HEK293 (cell line): Measurements from ENCODE around the gene SFSWAP.

Experiments used
- CTCF ChIA-PET: fragments of 350-600 bp; formaldehyde crosslinking; extraction: SDS; loops from one replicate; lab custom pipeline; 2021; ENCODE audit warnings: antibody characterized with exemption; lab: Yijun Ruan, JAX
- POLR2A ChIA-PET: fragments of 300-600 bp; formaldehyde crosslinking; extraction: SDS; loops from one replicate; lab custom pipeline; 2020; ENCODE audit warnings: antibody characterized with exemption, inconsistent platforms; lab: Yijun Ruan, JAX
- H3K27ac ChIP-seq: fragments of 200-500 bp; sonication (Bioruptor generic); 2 replicates; pipeline ENCODE4 v1.5.1; 2014; ENCODE audit warnings: low read depth, low read length, control low read depth, inconsistent platforms; ENCODE audit errors: extremely low read depth
- H3K36me3 ChIP-seq, 2 experiments: fragments of 200-500 bp in 1 of 2; sonication (Bioruptor generic) in 1 of 2; 1 replicate in 1 of 2; 2 replicates in 1 of 2; pipeline ENCODE4 v1.5.1; 2014 to 2017; ENCODE audit warnings: inconsistent platforms in 2 of 2, low read length in 2 of 2; ENCODE audit not compliant: control insufficient read depth in 2 of 2, insufficient read depth in 1 of 2
- H3K4me1 ChIP-seq: fragments of 200-500 bp; sonication (Bioruptor generic); 2 replicates; pipeline ENCODE4 v1.5.1; 2014; ENCODE audit warnings: mild to moderate bottlenecking, low read length, inconsistent platforms; ENCODE audit not compliant: control insufficient read depth, insufficient read depth
- H3K4me3 ChIP-seq: 2 replicates; pipeline ENCODE4 v1.5.1; 2011; ENCODE audit warnings: low read depth, mild to moderate bottlenecking, control low read depth, low read length, moderate library complexity
- H3K9me3 ChIP-seq: fragments of 200-500 bp; sonication (Bioruptor generic); 2 replicates; pipeline ENCODE4 v1.5.1; 2014; ENCODE audit warnings: low read depth, low read length, inconsistent platforms; ENCODE audit not compliant: control insufficient read depth, insufficient read depth
- IKZF3 ChIP-seq: fragments of 450-650 bp; IDR thresholded peaks from 2 replicates; pipeline ENCODE4 v1.5.0; 2018; ENCODE audit warnings: missing biosample characterization, mild to moderate bottlenecking, missing genetic modification characterization, moderate library complexity
- KLF10 ChIP-seq: fragments of 450-650 bp; IDR thresholded peaks from 2 replicates; pipeline ENCODE4 v1.5.1; 2018; ENCODE audit warnings: missing biosample characterization, mild to moderate bottlenecking, missing genetic modification characterization
- RBAK ChIP-seq: fragments of 450-650 bp; formaldehyde crosslinking; IDR thresholded peaks from 2 replicates; pipeline ENCODE4 v1.5.1; 2016; ENCODE audit warnings: missing biosample characterization, missing genetic modification characterization
- REPIN1 ChIP-seq: fragments of 450-650 bp; formaldehyde crosslinking; IDR thresholded peaks from 2 replicates; pipeline ENCODE4 v1.5.1; 2017; ENCODE audit warnings: missing biosample characterization, missing genetic modification characterization, low read depth
- ZFHX2 ChIP-seq: fragments of 450-650 bp; formaldehyde crosslinking; conservative IDR thresholded peaks from 2 replicates; pipeline ENCODE4 v1.5.1; 2016; ENCODE audit warnings: missing biosample characterization, missing genetic modification characterization
- ZNF121 ChIP-seq: fragments of 450-650 bp; formaldehyde crosslinking; IDR thresholded peaks from 2 replicates; pipeline ENCODE4 v1.5.1; 2016; ENCODE audit warnings: missing biosample characterization, missing genetic modification characterization
- ZNF132 ChIP-seq: fragments of 450-650 bp; formaldehyde crosslinking; IDR thresholded peaks from 2 replicates; pipeline ENCODE4 v1.5.1; 2017; ENCODE audit warnings: missing biosample characterization, missing genetic modification characterization, borderline replicate concordance
- ZNF175 ChIP-seq: fragments of 450-650 bp; formaldehyde crosslinking; IDR thresholded peaks from 2 replicates; pipeline ENCODE4 v1.5.1; 2016; ENCODE audit warnings: missing biosample characterization, missing genetic modification characterization
- ZNF2 ChIP-seq: fragments of 450-650 bp; formaldehyde crosslinking; IDR thresholded peaks from 2 replicates; pipeline ENCODE4 v1.5.1; 2016; ENCODE audit warnings: missing biosample characterization, missing genetic modification characterization
- ZNF214 ChIP-seq: fragments of 450-650 bp; formaldehyde crosslinking; IDR thresholded peaks from 2 replicates; pipeline ENCODE4 v1.5.1; 2017; ENCODE audit warnings: missing biosample characterization, mild to moderate bottlenecking, missing genetic modification characterization, borderline replicate concordance
- ZNF24 ChIP-seq: fragments of 450-650 bp; formaldehyde crosslinking; IDR thresholded peaks from 2 replicates; pipeline ENCODE4 v1.5.1; 2016; ENCODE audit warnings: missing biosample characterization, missing genetic modification characterization
- ZNF292 ChIP-seq: fragments of 450-650 bp; formaldehyde crosslinking; IDR thresholded peaks from 2 replicates; pipeline ENCODE4 v1.5.1; 2016; ENCODE audit warnings: low read depth, missing biosample characterization, missing genetic modification characterization, borderline replicate concordance
- ZNF335 ChIP-seq: fragments of 450-650 bp; formaldehyde crosslinking; conservative IDR thresholded peaks from 2 replicates; pipeline ENCODE4 v1.5.1; 2016; ENCODE audit warnings: missing biosample characterization, missing genetic modification characterization
- ZNF37A ChIP-seq: fragments of 450-650 bp; IDR thresholded peaks from 2 replicates; pipeline ENCODE4 v1.5.1; 2018; ENCODE audit warnings: missing biosample characterization, missing genetic modification characterization
- ZNF404 ChIP-seq: fragments of 450-650 bp; formaldehyde crosslinking; IDR thresholded peaks from 2 replicates; pipeline ENCODE4 v1.5.1; 2017; ENCODE audit warnings: missing biosample characterization, missing genetic modification characterization
- ZNF488 ChIP-seq: fragments of 450-650 bp; formaldehyde crosslinking; IDR thresholded peaks from 2 replicates; pipeline ENCODE4 v1.5.1; 2016; ENCODE audit warnings: missing biosample characterization, missing genetic modification characterization
- ZNF580 ChIP-seq: fragments of 450-650 bp; formaldehyde crosslinking; IDR thresholded peaks from 2 replicates; pipeline ENCODE4 v1.5.1; 2016; ENCODE audit warnings: missing biosample characterization, missing genetic modification characterization
- ZNF626 ChIP-seq: fragments of 450-650 bp; sonication (Bioruptor Pico); formaldehyde crosslinking; IDR thresholded peaks from 2 replicates; pipeline ENCODE4 v1.5.1; 2018; ENCODE audit warnings: missing biosample characterization, missing genetic modification characterization, inconsistent platforms
- ZNF670 ChIP-seq: fragments of 450-650 bp; formaldehyde crosslinking; IDR thresholded peaks from 2 replicates; pipeline ENCODE4 v1.5.1; 2016; ENCODE audit warnings: missing biosample characterization, missing genetic modification characterization, low read depth
- ZNF768 ChIP-seq: fragments of 450-650 bp; formaldehyde crosslinking; IDR thresholded peaks from 2 replicates; pipeline ENCODE4 v1.5.1; 2018; ENCODE audit warnings: missing biosample characterization, mild to moderate bottlenecking, missing genetic modification characterization
- ZNF785 ChIP-seq: fragments of 450-650 bp; formaldehyde crosslinking; IDR thresholded peaks from 2 replicates; pipeline ENCODE4 v1.5.1; 2016; ENCODE audit warnings: missing biosample characterization, missing genetic modification characterization
- ZNF792 ChIP-seq: fragments of 450-650 bp; formaldehyde crosslinking; IDR thresholded peaks from 2 replicates; pipeline ENCODE4 v1.5.1; 2016; ENCODE audit warnings: missing biosample characterization, missing genetic modification characterization
- ZSCAN23 ChIP-seq: fragments of 450-650 bp; formaldehyde crosslinking; IDR thresholded peaks from 2 replicates; pipeline ENCODE4 v1.5.1; 2016; ENCODE audit warnings: missing biosample characterization, missing genetic modification characterization
- TF ChIP-seq, protein P1 (sequence below): fragments of 450-650 bp; formaldehyde crosslinking; IDR thresholded peaks from 2 replicates; pipeline ENCODE4 v1.5.1; 2016; ENCODE audit warnings: missing biosample characterization, missing genetic modification characterization
- TF ChIP-seq, protein P2 (sequence below): fragments of 450-650 bp; formaldehyde crosslinking; IDR thresholded peaks from 2 replicates; pipeline ENCODE4 v1.5.1; 2016; ENCODE audit warnings: missing biosample characterization, missing genetic modification characterization, low read depth

SFSWAP gene

GRCh38 chr12:131701705-131702572 is 9.0 kb upstream of the SFSWAP start:
- ChIA-PET POLR2A (no interaction called here), CTCF (interaction anchor here (0.6 kb wide), 1 partner anchor 11 kb away, joined by 3 read pairs; no protein-coding TSS in a partner anchor)
- TF ChIP-seq ZNF121 (no peak), ZNF404 (no peak), REPIN1 (tag by site-specific recombination) (no peak), IKZF3 (no peak), ZNF580 (no peak), ZNF626 (no peak), ZNF132 (tag by site-specific recombination) (no peak), ZNF768 (tag by site-specific recombination) (no peak), RBAK (tag by site-specific recombination) (no peak), ZNF785 (tag by site-specific recombination) (no peak), ZNF175 (no peak), ZFHX2 (tag by site-specific recombination) (no peak), ZNF335 (no peak), ZNF37A (no peak), ZNF488 (tag by site-specific recombination) (no peak)
- TF ChIP-seq, protein P1, sequence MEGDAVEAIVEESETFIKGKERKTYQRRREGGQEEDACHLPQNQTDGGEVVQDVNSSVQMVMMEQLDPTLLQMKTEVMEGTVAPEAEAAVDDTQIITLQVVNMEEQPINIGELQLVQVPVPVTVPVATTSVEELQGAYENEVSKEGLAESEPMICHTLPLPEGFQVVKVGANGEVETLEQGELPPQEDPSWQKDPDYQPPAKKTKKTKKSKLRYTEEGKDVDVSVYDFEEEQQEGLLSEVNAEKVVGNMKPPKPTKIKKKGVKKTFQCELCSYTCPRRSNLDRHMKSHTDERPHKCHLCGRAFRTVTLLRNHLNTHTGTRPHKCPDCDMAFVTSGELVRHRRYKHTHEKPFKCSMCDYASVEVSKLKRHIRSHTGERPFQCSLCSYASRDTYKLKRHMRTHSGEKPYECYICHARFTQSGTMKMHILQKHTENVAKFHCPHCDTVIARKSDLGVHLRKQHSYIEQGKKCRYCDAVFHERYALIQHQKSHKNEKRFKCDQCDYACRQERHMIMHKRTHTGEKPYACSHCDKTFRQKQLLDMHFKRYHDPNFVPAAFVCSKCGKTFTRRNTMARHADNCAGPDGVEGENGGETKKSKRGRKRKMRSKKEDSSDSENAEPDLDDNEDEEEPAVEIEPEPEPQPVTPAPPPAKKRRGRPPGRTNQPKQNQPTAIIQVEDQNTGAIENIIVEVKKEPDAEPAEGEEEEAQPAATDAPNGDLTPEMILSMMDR (tag by site-specific recombination), result no peak
- no peak overlapping the region for H3K4me3 ChIP-seq
- no peak overlapping the region for H3K27ac ChIP-seq
- H3K4me1 ChIP-seq, result no peaks in the 10 kb centered on the region
- H3K36me3 ChIP-seq, result no peaks in the 10 kb centered on the region
- H3K9me3 ChIP-seq, result no peaks in the 10 kb centered on the region

GRCh38 chr12:131702573-131702877 is 8.4 kb upstream of the SFSWAP start:
- no peaks in the 10 kb centered on the region for H3K9me3 ChIP-seq
- ChIA-PET POLR2A (no interaction called here), CTCF (interaction anchor here (0.6 kb wide), 1 partner anchor 11 kb away, joined by 3 read pairs; no protein-coding TSS in a partner anchor)
- TF ChIP-seq ZFHX2 (tag by site-specific recombination) (no peak), ZNF214 (tag by site-specific recombination) (no peak), RBAK (tag by site-specific recombination) (no peak), KLF10 (tag by site-specific recombination) (no peak), ZNF792 (no peak), ZSCAN23 (tag by site-specific recombination) (no peak), ZNF24 (tag by site-specific recombination) (no peak), ZNF670 (no peak), ZNF292 (tag by site-specific recombination) (no peak), ZNF2 (tag by site-specific recombination) (no peak)
- TF ChIP-seq, protein P2, sequence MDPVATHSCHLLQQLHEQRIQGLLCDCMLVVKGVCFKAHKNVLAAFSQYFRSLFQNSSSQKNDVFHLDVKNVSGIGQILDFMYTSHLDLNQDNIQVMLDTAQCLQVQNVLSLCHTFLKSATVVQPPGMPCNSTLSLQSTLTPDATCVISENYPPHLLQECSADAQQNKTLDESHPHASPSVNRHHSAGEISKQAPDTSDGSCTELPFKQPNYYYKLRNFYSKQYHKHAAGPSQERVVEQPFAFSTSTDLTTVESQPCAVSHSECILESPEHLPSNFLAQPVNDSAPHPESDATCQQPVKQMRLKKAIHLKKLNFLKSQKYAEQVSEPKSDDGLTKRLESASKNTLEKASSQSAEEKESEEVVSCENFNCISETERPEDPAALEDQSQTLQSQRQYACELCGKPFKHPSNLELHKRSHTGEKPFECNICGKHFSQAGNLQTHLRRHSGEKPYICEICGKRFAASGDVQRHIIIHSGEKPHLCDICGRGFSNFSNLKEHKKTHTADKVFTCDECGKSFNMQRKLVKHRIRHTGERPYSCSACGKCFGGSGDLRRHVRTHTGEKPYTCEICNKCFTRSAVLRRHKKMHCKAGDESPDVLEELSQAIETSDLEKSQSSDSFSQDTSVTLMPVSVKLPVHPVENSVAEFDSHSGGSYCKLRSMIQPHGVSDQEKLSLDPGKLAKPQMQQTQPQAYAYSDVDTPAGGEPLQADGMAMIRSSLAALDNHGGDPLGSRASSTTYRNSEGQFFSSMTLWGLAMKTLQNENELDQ (tag by site-specific recombination), result no peak
- H3K27ac ChIP-seq, result no peak overlapping the region
- no peaks in the 10 kb centered on the region for H3K36me3 ChIP-seq
- no peak overlapping the region for H3K4me3 ChIP-seq
- no peaks in the 10 kb centered on the region for H3K4me1 ChIP-seq
